Hepatocyte (in vitro differentiated cells): ENCODE measurements around the gene TRAM2. TPM values are rescaled to one million over a fixed set of nuclear protein-coding genes. Genes with fewer than 3 reads are reported as not detected.

Experiments
- DNase-seq: peaks from one replicate; pipeline ENCODE4 v3.0.0-alpha.2; 2016; ENCODE audit warnings: low spot score
- H2AFZ ChIP-seq: fragments of 200-600 bp; sonication (generic); 2 replicates; pipeline ENCODE4 v1.6.0; 2016; ENCODE audit warnings: antibody characterized with exemption, mild to moderate bottlenecking
- H3K27ac ChIP-seq: fragments of 200-600 bp; sonication (generic); 2 replicates; pipeline ENCODE4 v1.5.1; 2016; ENCODE audit warnings: mild to moderate bottlenecking
- H3K27me3 ChIP-seq: fragments of 200-600 bp; sonication (generic); 2 replicates; pipeline ENCODE4 v1.6.1; 2016
- H3K36me3 ChIP-seq: fragments of 200-600 bp; sonication (generic); replicated peaks from 2 replicates; pipeline ENCODE4 v1.5.1; 2016; ENCODE audit warnings: low read depth; ENCODE audit not compliant: insufficient read depth
- H3K4me1 ChIP-seq: fragments of 200-600 bp; sonication (generic); 2 replicates; pipeline ENCODE4 v1.5.1; 2016; ENCODE audit warnings: mild to moderate bottlenecking, moderate library complexity; ENCODE audit not compliant: insufficient read depth
- H3K4me2 ChIP-seq: fragments of 200-600 bp; sonication (generic); 2 replicates; pipeline ENCODE4 v1.6.0; 2016
- H3K4me3 ChIP-seq: fragments of 200-600 bp; sonication (generic); 2 replicates; pipeline ENCODE4 v1.5.1; 2016; ENCODE audit warnings: mild to moderate bottlenecking
- H3K79me2 ChIP-seq: fragments of 200-600 bp; sonication (generic); 2 replicates; pipeline ENCODE4 v1.6.0; 2017; ENCODE audit warnings: mild to moderate bottlenecking
- H3K9me2 ChIP-seq: fragments of 200-600 bp; sonication (generic); replicated peaks from 2 replicates; pipeline ENCODE4 v1.6.0; 2017; ENCODE audit warnings: mild to moderate bottlenecking; ENCODE audit not compliant: insufficient read depth
- H3K9me3 ChIP-seq: fragments of 200-600 bp; sonication (generic); 2 replicates; pipeline ENCODE4 v1.5.1; 2016; ENCODE audit warnings: low read depth, mild to moderate bottlenecking
- H4K20me1 ChIP-seq: fragments of 200-600 bp; sonication (generic); 2 replicates; pipeline ENCODE4 v1.6.0; 2016; ENCODE audit warnings: mild to moderate bottlenecking; ENCODE audit not compliant: insufficient read depth, poor library complexity, severe bottlenecking
- CTCF ChIP-seq: fragments of 200-600 bp; sonication (generic); IDR thresholded peaks from 2 replicates; pipeline ENCODE4 v1.5.1; 2016; ENCODE audit warnings: antibody characterized with exemption, mild to moderate bottlenecking; ENCODE audit not compliant: poor library complexity
- EZH2 ChIP-seq: fragments of 200-600 bp; sonication (generic); IDR thresholded peaks from 2 replicates; pipeline ENCODE4 v1.6.1; 2016; ENCODE audit warnings: antibody characterized with exemption, mild to moderate bottlenecking, borderline replicate concordance
- EZH2phosphoT487 ChIP-seq: fragments of 200-600 bp; sonication (generic); IDR thresholded peaks from one replicate; pipeline ENCODE4 v1.6.1; 2018; ENCODE audit warnings: antibody characterized with exemption, mild to moderate bottlenecking, low read depth, moderate library complexity; ENCODE audit not compliant: unreplicated experiment, severe bottlenecking
- WGBS: methylation state at CpG from one replicate; pipeline ENCODE4 v1.1.6; 2016; ENCODE audit warnings: low lambda C conversion rate; ENCODE audit errors: missing lambda C conversion rate; 5-methylcytosine and 5-hydroxymethylcytosine counted together
- polyA plus RNA-seq: library from polyadenylated mRNA; unstranded; fragments of >200 nt; fragmentation: Nextera tagmentation; extraction: Ambion mirVana; gene quantifications from 2 replicates; pipeline ENCODE4 v1.2.1, GENCODE V29; 2016
- total RNA-seq: library from RNA; depleted of rRNA; stranded (reverse); fragments of >200 nt; gene quantifications from 2 replicates; pipeline ENCODE4 v1.2.3, GENCODE V29; 2014

Gene TRAM2
- total and polyA plus RNA-seq, 2 experiments from 2014 or later = 29.6 to 47.6 TPM

GRCh38 chr6:52555518-52556233 lies 21.2 kb downstream of the TRAM2 start:
- no peaks in the 10 kb centered on the region for H3K36me3 ChIP-seq
- no peak overlapping the region for H3K27ac ChIP-seq
- H3K9me3 ChIP-seq = no peaks in the 10 kb centered on the region
- TF ChIP-seq EZH2 (no peak), CTCF (no peak)
- H3K27me3 ChIP-seq = no peaks in the 10 kb centered on the region
- H3K4me1 ChIP-seq = peaks cover 27% of the 10 kb centered on the region
- H2AFZ ChIP-seq = no peak overlapping the region
- H3K9me2 ChIP-seq = no peaks in the 10 kb centered on the region
- H3K79me2 ChIP-seq = peaks cover 98% of the 10 kb centered on the region
- no peak overlapping the region for H3K4me3 ChIP-seq
- H3K4me2 ChIP-seq = no peak overlapping the region
- H4K20me1 ChIP-seq = peaks cover 23% of the 10 kb centered on the region
- DNase-seq = no peak
- 85% methylated on average over 5 of the region's 5 CpGs for WGBS

GRCh38 chr6:52554684-52555280 lies 22.1 kb downstream of the TRAM2 start:
- no peak for TF ChIP-seq EZH2
- no peak for TF ChIP-seq CTCF
- no peak for TF ChIP-seq EZH2phosphoT487
- no peaks in the 10 kb centered on the region for H3K27me3 ChIP-seq
- no peaks in the 10 kb centered on the region for H3K9me2 ChIP-seq
- H3K79me2 ChIP-seq = peaks cover 94% of the 10 kb centered on the region
- no peak overlapping the region for H3K27ac ChIP-seq
- H3K4me1 ChIP-seq = peaks cover 36% of the 10 kb centered on the region
- H2AFZ ChIP-seq = no peak overlapping the region
- peaks cover 23% of the 10 kb centered on the region for H4K20me1 ChIP-seq
- no peak overlapping the region for H3K4me3 ChIP-seq
- H3K4me2 ChIP-seq = no peak overlapping the region
- WGBS = 89% methylated on average over 6 of the region's 6 CpGs
- no peak for DNase-seq
- H3K9me3 ChIP-seq = no peaks in the 10 kb centered on the region
- no peaks in the 10 kb centered on the region for H3K36me3 ChIP-seq

GRCh38 chr6:52553719-52554118 lies 23.1 kb downstream of the TRAM2 start:
- 94% methylated on average over 2 of the region's 2 CpGs for WGBS
- no peak for TF ChIP-seq EZH2phosphoT487
- no peak for TF ChIP-seq CTCF
- TF ChIP-seq EZH2 = no peak
- Histone ChIP-seq H2AFZ (no peak overlapping the region), H3K79me2 (peaks cover 94% of the 10 kb centered on the region), H3K4me3 (no peak overlapping the region), H3K27ac (no peak overlapping the region), H3K9me3 (no peaks in the 10 kb centered on the region), H4K20me1 (peaks cover 23% of the 10 kb centered on the region), H3K9me2 (no peaks in the 10 kb centered on the region), H3K4me1 (peaks cover 40% of the 10 kb centered on the region), H3K4me2 (no peak overlapping the region), H3K27me3 (no peaks in the 10 kb centered on the region), H3K36me3 (no peaks in the 10 kb centered on the region)
- DNase-seq = no peak
